Smooth muscle cell (in vitro differentiated cells): ENCODE results near the gene SLC35G6. TPM values are rescaled to one million over a fixed set of nuclear protein-coding genes. Genes with fewer than 3 reads are reported as not detected.

Source experiments
- DNase-seq: peaks from one replicate; lab custom pipeline; 2025; ENCODE audit not compliant: unreplicated experiment; lab: John Stamatoyannopoulos, UW
- H2AFZ ChIP-seq: fragments of 200-600 bp; sonication (generic); 2 replicates; pipeline ENCODE4 v1.6.0; 2016; ENCODE audit warnings: antibody characterized with exemption, low read depth, mild to moderate bottlenecking
- H3F3A ChIP-seq: fragments of 200-600 bp; sonication (generic); 2 replicates; pipeline ENCODE4 v1.6.0; 2017; ENCODE audit warnings: antibody characterized with exemption, low read depth
- H3K27ac ChIP-seq: fragments of 200-600 bp; sonication (generic); 2 replicates; pipeline ENCODE4 v1.5.1; 2016; ENCODE audit warnings: low read depth, mild to moderate bottlenecking
- H3K27me3 ChIP-seq: fragments of 200-600 bp; sonication (generic); 2 replicates; pipeline ENCODE4 v1.6.1; 2016; ENCODE audit warnings: low read depth, mild to moderate bottlenecking
- H3K36me3 ChIP-seq: fragments of 200-600 bp; sonication (generic); 2 replicates; pipeline ENCODE4 v1.5.1; 2016; ENCODE audit warnings: low read depth
- H3K4me1 ChIP-seq: fragments of 200-600 bp; sonication (generic); 2 replicates; pipeline ENCODE4 v1.5.1; 2016; ENCODE audit warnings: low read depth
- H3K4me2 ChIP-seq: fragments of 200-600 bp; sonication (generic); 2 replicates; pipeline ENCODE4 v1.6.0; 2016; ENCODE audit warnings: mild to moderate bottlenecking
- H3K4me3 ChIP-seq: fragments of 200-600 bp; sonication (generic); 2 replicates; pipeline ENCODE4 v1.5.1; 2016; ENCODE audit warnings: mild to moderate bottlenecking
- H3K79me2 ChIP-seq: fragments of 200-600 bp; sonication (generic); 2 replicates; pipeline ENCODE4 v1.6.0; 2016; ENCODE audit warnings: low read depth, mild to moderate bottlenecking
- H3K9ac ChIP-seq: fragments of 200-600 bp; sonication (generic); 2 replicates; pipeline ENCODE4 v1.6.0; 2016; ENCODE audit warnings: low read depth
- H3K9me3 ChIP-seq: fragments of 200-600 bp; sonication (generic); replicated peaks from 2 replicates; pipeline ENCODE4 v1.5.1; 2016; ENCODE audit warnings: low read depth
- H4K20me1 ChIP-seq: fragments of 200-600 bp; sonication (generic); 2 replicates; pipeline ENCODE4 v1.6.0; 2016; ENCODE audit warnings: low read depth
- CTCF ChIP-seq: fragments of 200-600 bp; sonication (generic); IDR thresholded peaks from 2 replicates; pipeline ENCODE4 v1.5.1; 2017; ENCODE audit warnings: borderline replicate concordance, mild to moderate bottlenecking, antibody characterized with exemption; ENCODE audit not compliant: insufficient read depth, poor library complexity, severe bottlenecking
- WGBS: methylation state at CpG from one replicate; pipeline ENCODE4 v1.1.7; 2016; ENCODE audit warnings: low lambda C conversion rate; 5-methylcytosine and 5-hydroxymethylcytosine counted together
- polyA plus RNA-seq: library from polyadenylated mRNA; unstranded; fragments of >200 nt; fragmentation: Nextera tagmentation; extraction: Ambion mirVana; gene quantifications from 2 replicates; pipeline ENCODE4 v1.2.1, GENCODE V29; 2016
- total RNA-seq: library from RNA; depleted of rRNA; stranded (reverse); fragments of >200 nt; gene quantifications from 2 replicates; pipeline ENCODE4 v1.2.3, GENCODE V29; 2014

SLC35G6 gene
- total and polyA plus RNA-seq, 2 experiments from 2014 or later, result not detected

GRCh38 chr17:7444682-7445618 lies 36.3 kb upstream of the SLC35G6 start, which contains the start of gene CHRNB1:
TSS of gene CHRNB1 (plus strand) at chr17:7445061. CDS start at chr17:7445128, 67 bp downstream.
- 5% methylated on average over 49 of the region's 51 CpGs for WGBS
- H3K36me3 ChIP-seq, result no peaks in the 10 kb centered on the region
- H3K4me2 ChIP-seq, result peak within 1 kb of the TSS; percentile 85
- H3K27ac ChIP-seq, result no peak within 1 kb of the TSS
- no peak for DNase-seq
- H3K79me2 ChIP-seq, result no peaks in the 10 kb centered on the region
- H3K4me1 ChIP-seq, result peaks cover 13% of the 10 kb centered on the region
- no peak for TF ChIP-seq CTCF
- no peak within 1 kb of the TSS for H2AFZ ChIP-seq
- H4K20me1 ChIP-seq, result peaks cover 12% of the 10 kb centered on the region
- peak within 1 kb of the TSS; percentile 47 for H3K4me3 ChIP-seq
- no peaks in the 10 kb centered on the region for H3K9me3 ChIP-seq
- H3K27me3 ChIP-seq, result peaks cover 3% of the 10 kb centered on the region
- peaks cover 16% of the 10 kb centered on the region for H3F3A ChIP-seq
- H3K9ac ChIP-seq, result no peak within 1 kb of the TSS

- peaks cover 12% of the 10 kb centered on the region for H4K20me1 ChIP-seq
- peak overlapping the region; percentile 85 for H3K4me2 ChIP-seq
- no peaks in the 10 kb centered on the region for H3K79me2 ChIP-seq
- peaks cover 10% of the 10 kb centered on the region for H3F3A ChIP-seq
- H3K4me3 ChIP-seq, result peak overlapping the region; percentile 47
- no peaks in the 10 kb centered on the region for H3K36me3 ChIP-seq
- no peak overlapping the region for H2AFZ ChIP-seq
- no peak overlapping the region for H3K27ac ChIP-seq
- H3K9ac ChIP-seq, result no peak overlapping the region
- WGBS, result 1% methylated on average over 14 of the region's 16 CpGs
- no peak for TF ChIP-seq CTCF
- H3K27me3 ChIP-seq, result peaks cover 3% of the 10 kb centered on the region
- no peak for DNase-seq
- H3K9me3 ChIP-seq, result no peaks in the 10 kb centered on the region
- peaks cover 11% of the 10 kb centered on the region for H3K4me1 ChIP-seq
Observed at GRCh38 chr17:7445619-7445968, 35.7 kb upstream of the SLC35G6 start.

- Histone ChIP-seq H3K9ac (no peak overlapping the region), H3K27ac (no peak overlapping the region), H4K20me1 (no peaks in the 10 kb centered on the region), H3K4me3 (no peak overlapping the region), H3K4me2 (no peak overlapping the region), H3K4me1 (peaks cover 5% of the 10 kb centered on the region), H3F3A (no peaks in the 10 kb centered on the region), H2AFZ (no peak overlapping the region), H3K79me2 (no peaks in the 10 kb centered on the region), H3K36me3 (no peaks in the 10 kb centered on the region), H3K27me3 (peaks cover 3% of the 10 kb centered on the region), H3K9me3 (no peaks in the 10 kb centered on the region)
- DNase-seq, result no peak
- no peak for TF ChIP-seq CTCF
- WGBS, result 90% methylated on average over 7 of the region's 7 CpGs
Observed at GRCh38 chr17:7448461-7448860, 32.8 kb upstream of the SLC35G6 start.
